ENCODE results near the gene PKD1L1. TPM values are rescaled to one million over a fixed set of nuclear protein-coding genes. Genes with fewer than 3 reads are reported as not detected.

The PKD1L1 gene
- total and polyA plus RNA-seq, 11 donors = 1.1 to 3.7 (median 2.3) TPM

DNA sequence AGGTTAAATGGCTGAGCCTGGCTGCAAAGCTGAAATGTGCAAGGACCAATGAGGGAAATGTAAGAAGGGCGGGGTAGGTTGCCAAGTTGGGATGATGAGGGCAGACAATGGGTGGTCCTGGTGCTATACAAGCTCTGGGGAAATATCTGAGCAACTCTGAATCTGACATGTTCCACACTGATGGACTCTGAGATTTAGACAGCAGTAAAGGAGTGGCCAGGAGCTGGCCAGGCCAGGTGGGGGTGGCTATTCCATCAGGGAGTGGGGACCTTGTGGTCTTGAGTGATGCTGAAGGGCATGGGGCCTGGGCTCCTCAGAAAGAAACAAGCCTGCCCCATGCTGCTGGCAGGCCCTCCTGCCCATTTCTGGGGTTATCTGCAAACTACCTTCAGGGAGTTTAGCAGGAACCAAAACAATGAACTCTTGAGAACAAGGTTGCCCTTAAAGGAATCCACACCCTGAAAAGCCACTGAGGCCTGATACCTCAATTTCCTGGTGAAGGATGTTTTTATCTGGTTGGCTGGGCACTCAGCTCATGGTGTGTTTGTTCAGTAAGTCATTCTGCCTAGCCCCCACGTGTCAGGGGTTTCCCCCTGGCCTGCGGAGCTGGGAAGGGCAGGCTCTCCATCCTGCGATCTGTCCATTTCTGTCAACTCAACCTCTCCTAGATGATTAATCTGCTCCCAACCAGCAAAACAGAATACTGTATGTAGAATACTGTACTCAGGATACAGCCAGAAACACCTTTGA is 223.1 kb downstream of the PKD1L1 start:
- Histone ChIP-seq H3K36me3 (no peaks in the 10 kb centered on the region), H3K9me3 (no peaks in the 10 kb centered on the region), H3K4me1 (peaks cover 0 to 7% (median 5%) of the 10 kb centered on the region in 12 donors), H3K27ac (no peak overlapping the region), H3K27me3 (no peaks in the 10 kb centered on the region), H3K4me3 (no peak overlapping the region)
- ATAC-seq (no peak), DNase-seq (no peak)
- WGBS, 4 donors = 80 to 91% (median 86%) methylated on average over 4 of the region's 4 CpGs
- intact Hi-C loops (cut with DNase I) = no loop called here
- no peak for TF ChIP-seq POLR2A (IDR thresholded peaks at IDR 0.05)
- TF ChIP-seq, protein P1, sequence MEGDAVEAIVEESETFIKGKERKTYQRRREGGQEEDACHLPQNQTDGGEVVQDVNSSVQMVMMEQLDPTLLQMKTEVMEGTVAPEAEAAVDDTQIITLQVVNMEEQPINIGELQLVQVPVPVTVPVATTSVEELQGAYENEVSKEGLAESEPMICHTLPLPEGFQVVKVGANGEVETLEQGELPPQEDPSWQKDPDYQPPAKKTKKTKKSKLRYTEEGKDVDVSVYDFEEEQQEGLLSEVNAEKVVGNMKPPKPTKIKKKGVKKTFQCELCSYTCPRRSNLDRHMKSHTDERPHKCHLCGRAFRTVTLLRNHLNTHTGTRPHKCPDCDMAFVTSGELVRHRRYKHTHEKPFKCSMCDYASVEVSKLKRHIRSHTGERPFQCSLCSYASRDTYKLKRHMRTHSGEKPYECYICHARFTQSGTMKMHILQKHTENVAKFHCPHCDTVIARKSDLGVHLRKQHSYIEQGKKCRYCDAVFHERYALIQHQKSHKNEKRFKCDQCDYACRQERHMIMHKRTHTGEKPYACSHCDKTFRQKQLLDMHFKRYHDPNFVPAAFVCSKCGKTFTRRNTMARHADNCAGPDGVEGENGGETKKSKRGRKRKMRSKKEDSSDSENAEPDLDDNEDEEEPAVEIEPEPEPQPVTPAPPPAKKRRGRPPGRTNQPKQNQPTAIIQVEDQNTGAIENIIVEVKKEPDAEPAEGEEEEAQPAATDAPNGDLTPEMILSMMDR (IDR thresholded peaks at IDR 0.05) = no peak

Other genes with a start within 250 kb of the PKD1L1 start
- gene HUS1, start 31.1 kb upstream of the PKD1L1 start, total RNA-seq = 10 to 100 TPM; 21.9 to 43.3 (median 27.5) TPM
- gene HUS1, start 31.1 kb upstream of the PKD1L1 start, polyA plus RNA-seq = 10 to 100 TPM; 10.9 to 20.0 TPM
- not detected for gene SUN3, start 80.6 kb upstream of the PKD1L1 start, total RNA-seq
- gene SUN3, start 80.6 kb upstream of the PKD1L1 start, polyA plus RNA-seq = not detected
- gene C7orf57, start 87.1 kb upstream of the PKD1L1 start, total RNA-seq = under 1 TPM in 1 of 9 donors, not detected in 8; 0.27 TPM
- under 1 TPM in 1 of 2 donors, not detected in 1; 0.03 TPM for gene C7orf57, start 87.1 kb upstream of the PKD1L1 start, polyA plus RNA-seq
- gene UPP1, start 140.8 kb upstream of the PKD1L1 start, total RNA-seq = 10 to 100 TPM in 8 of 9 donors, 1 to 10 TPM in 1; 5.8 to 33.2 (median 18.8) TPM
- 10 to 100 TPM; 17.3 to 23.5 TPM for gene UPP1, start 140.8 kb upstream of the PKD1L1 start, polyA plus RNA-seq
- under 1 TPM in 7 of 9 donors, not detected in 2; 0.04 to 0.29 (median 0.09) TPM for gene ABCA13, start 223.0 kb upstream of the PKD1L1 start, total RNA-seq
- under 1 TPM in 1 of 2 donors, not detected in 1; 0.01 TPM for gene ABCA13, start 223.0 kb upstream of the PKD1L1 start, polyA plus RNA-seq

All from heart left ventricle (tissue), 16 donors.